Muscle layer of colon (tissue), 2 donors: ENCODE results near the gene SYT14.
"Not testable (repeated sequence)": the region's sequence is repeated elsewhere in the genome, so short reads cannot be mapped to it uniquely, and the experiment has no call there.

Experiments used
- H3K27ac ChIP-seq: one replicate; pipeline ENCODE4 v1.7.0; 2013; ENCODE audit warnings: low read depth, mild to moderate bottlenecking, low read length, moderate library complexity
- H3K27me3 ChIP-seq, 2 donors: one replicate each; pipeline ENCODE4 v1.7.0; 2013; ENCODE audit warnings: low read length in 2 of 2, mild to moderate bottlenecking in 2 of 2; ENCODE audit not compliant: insufficient read depth in 2 of 2, control insufficient read depth in 1 of 2
- H3K36me3 ChIP-seq: one replicate; pipeline ENCODE4 v1.7.0; 2013; ENCODE audit warnings: mild to moderate bottlenecking, low read length; ENCODE audit not compliant: insufficient read depth
- H3K4me1 ChIP-seq: one replicate; pipeline ENCODE4 v1.7.0; 2013; ENCODE audit warnings: mild to moderate bottlenecking, low read length; ENCODE audit not compliant: insufficient read depth
- H3K4me3 ChIP-seq, 2 donors: one replicate each; pipeline ENCODE4 v1.7.0; 2013; ENCODE audit warnings: low read length in 2 of 2, low read depth in 1 of 2, mild to moderate bottlenecking in 1 of 2, moderate library complexity in 1 of 2
- H3K9ac ChIP-seq: one replicate; pipeline ENCODE4 v1.7.0; 2013; ENCODE audit warnings: low read length
- H3K9me3 ChIP-seq: one replicate; pipeline ENCODE4 v1.7.0; 2013; ENCODE audit warnings: mild to moderate bottlenecking, low read length
- donor health status: abdominal sarcoma.
- donor health status: Adenocarcinoma of cecum.

The SYT14 gene

DNA sequence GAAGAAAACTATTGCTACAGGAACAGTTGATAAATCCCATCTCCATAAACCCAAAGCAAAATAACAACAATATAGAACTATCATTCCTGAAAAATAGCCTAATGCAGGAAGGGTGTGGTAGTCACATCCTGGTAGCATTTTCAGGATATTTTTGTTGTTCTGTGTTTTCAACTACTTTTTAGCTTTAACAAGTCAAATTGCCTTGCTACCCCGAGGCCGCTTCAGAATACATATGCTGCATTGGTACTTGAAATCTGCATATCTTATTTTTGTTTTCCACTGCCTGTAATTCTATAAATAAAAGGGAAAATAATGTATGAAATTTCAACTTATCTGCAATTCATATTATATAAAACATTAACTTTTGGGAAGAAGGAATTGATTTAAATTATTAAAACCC lies 36.8 kb upstream of the SYT14 start:
- Histone ChIP-seq H3K4me1 (no peaks in the 10 kb centered on the region), H3K27me3 (no peaks in the 10 kb centered on the region), H3K9me3 (no peaks in the 10 kb centered on the region), H3K4me3 (no peak overlapping the region), H3K9ac (no peak overlapping the region), H3K27ac (no peak overlapping the region), H3K36me3 (no peaks in the 10 kb centered on the region)

- not testable (repeated sequence) for H3K27ac ChIP-seq, H3K36me3 ChIP-seq, H3K9ac ChIP-seq, H3K4me3 ChIP-seq, H3K9me3 ChIP-seq, H3K27me3 ChIP-seq, H3K4me1 ChIP-seq
Measured at GRCh38 chr1:209904774-209905173, 33.2 kb upstream of the SYT14 start.

GRCh38 chr1:209911746-209912145 lies 26.3 kb upstream of the SYT14 start:
- H3K9me3 ChIP-seq: no peaks in the 10 kb centered on the region
- no peak overlapping the region for H3K27ac ChIP-seq
- H3K4me3 ChIP-seq: no peak overlapping the region
- no peaks in the 10 kb centered on the region for H3K36me3 ChIP-seq
- H3K27me3 ChIP-seq: no peaks in the 10 kb centered on the region
- H3K9ac ChIP-seq: no peak overlapping the region
- no peaks in the 10 kb centered on the region for H3K4me1 ChIP-seq

DNA sequence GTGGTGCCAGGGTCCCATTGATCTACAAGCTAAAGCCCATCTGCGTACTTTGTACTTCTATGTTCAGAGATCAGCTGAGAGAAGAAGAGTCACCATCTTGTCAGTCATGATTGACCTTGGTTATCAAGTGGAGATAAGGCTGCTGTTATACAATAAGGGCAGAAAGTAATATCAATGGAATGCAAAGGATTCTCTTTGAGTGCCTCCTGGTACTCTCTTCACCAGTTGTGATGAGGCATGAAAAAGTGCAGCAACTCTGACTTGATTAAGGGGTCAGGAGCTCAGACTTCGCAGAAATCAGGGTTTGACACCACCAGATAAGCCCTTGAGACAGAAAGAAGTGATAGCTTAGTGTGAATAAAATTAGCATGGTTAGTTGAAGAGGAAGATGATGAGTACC lies 25.7 kb upstream of the SYT14 start:
- no peaks in the 10 kb centered on the region for H3K36me3 ChIP-seq
- H3K9me3 ChIP-seq: no peaks in the 10 kb centered on the region
- H3K27ac ChIP-seq: no peak overlapping the region
- H3K4me3 ChIP-seq: no peak overlapping the region
- H3K4me1 ChIP-seq: no peaks in the 10 kb centered on the region
- H3K27me3 ChIP-seq: no peaks in the 10 kb centered on the region
- H3K9ac ChIP-seq: no peak overlapping the region

DNA sequence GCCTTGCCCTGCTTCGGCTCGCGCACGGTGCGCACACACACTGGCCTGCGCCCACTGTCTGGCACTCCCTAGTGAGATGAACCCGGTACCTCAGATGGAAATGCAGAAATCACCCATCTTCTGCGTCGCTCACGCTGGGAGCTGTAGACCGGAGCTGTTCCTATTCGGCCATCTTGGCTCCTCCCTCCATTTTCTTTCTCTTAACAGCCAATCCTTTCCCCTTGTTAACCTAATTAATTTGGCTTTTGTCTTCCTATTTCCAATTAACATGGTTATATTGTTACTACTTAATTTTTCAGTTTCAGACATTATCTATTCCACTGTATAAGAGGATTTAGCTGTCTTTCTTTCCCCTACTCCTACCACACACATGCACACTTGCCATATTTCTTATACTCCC lies 18.4 kb upstream of the SYT14 start:
- not testable (repeated sequence) for H3K27me3 ChIP-seq, H3K36me3 ChIP-seq, H3K4me1 ChIP-seq, H3K9ac ChIP-seq, H3K9me3 ChIP-seq, H3K27ac ChIP-seq, H3K4me3 ChIP-seq

DNA sequence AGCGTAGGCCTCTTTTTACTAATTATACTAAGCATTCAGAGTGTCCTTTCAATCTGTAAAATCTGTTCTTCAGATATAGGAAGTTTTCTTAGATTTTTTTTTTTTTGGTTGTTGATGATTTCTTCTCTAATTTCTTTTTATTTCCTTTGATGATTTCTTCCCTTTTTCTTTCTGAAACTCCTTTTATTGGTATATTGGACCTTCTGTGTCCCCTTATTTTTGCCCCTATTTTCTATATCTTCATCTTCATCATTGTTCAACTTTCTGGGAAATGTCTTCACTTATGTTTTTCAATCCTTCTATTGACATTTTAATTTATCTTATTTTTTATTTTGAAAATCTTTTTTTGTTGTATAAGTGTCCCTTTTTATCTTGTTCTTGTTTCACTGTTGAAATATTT lies 17.2 kb upstream of the SYT14 start:
- Histone ChIP-seq H3K27me3 (no peaks in the 10 kb centered on the region), H3K36me3 (no peaks in the 10 kb centered on the region), H3K9me3 (no peaks in the 10 kb centered on the region), H3K4me1 (no peaks in the 10 kb centered on the region), H3K9ac (no peak overlapping the region), H3K4me3 (no peak overlapping the region), H3K27ac (no peak overlapping the region)

GRCh38 chr1:209924390-209924789 lies 13.6 kb upstream of the SYT14 start:
- Histone ChIP-seq H3K4me1 (no peaks in the 10 kb centered on the region), H3K27me3 (no peaks in the 10 kb centered on the region), H3K9ac (no peak overlapping the region), H3K9me3 (no peaks in the 10 kb centered on the region), H3K27ac (no peak overlapping the region), H3K4me3 (no peak overlapping the region), H3K36me3 (no peaks in the 10 kb centered on the region)

GRCh38 chr1:209926045-209926444 lies 12.0 kb upstream of the SYT14 start:
- Histone ChIP-seq H3K9me3 (no peaks in the 10 kb centered on the region), H3K4me3 (no peak overlapping the region), H3K4me1 (no peaks in the 10 kb centered on the region), H3K9ac (no peak overlapping the region), H3K27ac (no peak overlapping the region), H3K36me3 (no peaks in the 10 kb centered on the region), H3K27me3 (no peaks in the 10 kb centered on the region)

GRCh38 chr1:209927466-209927865 lies 10.6 kb upstream of the SYT14 start:
- Histone ChIP-seq H3K27me3 (no peaks in the 10 kb centered on the region), H3K4me1 (no peaks in the 10 kb centered on the region), H3K4me3 (no peak overlapping the region), H3K9ac (no peak overlapping the region), H3K36me3 (no peaks in the 10 kb centered on the region), H3K27ac (no peak overlapping the region), H3K9me3 (no peaks in the 10 kb centered on the region)

DNA sequence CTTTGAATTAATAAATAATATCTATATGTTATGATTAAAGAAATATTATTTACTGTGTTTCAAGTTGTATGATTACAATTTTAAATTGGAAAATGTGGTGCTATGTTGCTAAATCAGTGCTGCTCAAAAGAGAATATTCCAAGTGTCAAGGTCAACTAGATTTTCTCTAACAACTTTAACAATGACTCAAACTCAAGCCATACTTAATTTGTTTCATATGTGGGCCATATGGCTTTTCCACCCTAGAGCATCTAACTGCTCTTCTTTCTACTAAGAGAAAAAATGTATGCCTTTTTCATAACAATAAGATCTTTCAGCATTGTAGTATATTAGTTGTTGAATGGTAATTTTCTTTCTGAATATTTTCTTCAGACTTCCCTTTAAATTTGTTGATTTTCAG lies 8.3 kb upstream of the SYT14 start:
- H3K9me3 ChIP-seq: no peaks in the 10 kb centered on the region
- H3K9ac ChIP-seq: no peak overlapping the region
- H3K4me1 ChIP-seq: no peaks in the 10 kb centered on the region
- H3K36me3 ChIP-seq: no peaks in the 10 kb centered on the region
- no peak overlapping the region for H3K4me3 ChIP-seq
- no peaks in the 10 kb centered on the region for H3K27me3 ChIP-seq
- H3K27ac ChIP-seq: no peak overlapping the region

GRCh38 chr1:209931141-209931540 lies 6.9 kb upstream of the SYT14 start:
- H3K36me3 ChIP-seq: no peaks in the 10 kb centered on the region
- no peak overlapping the region for H3K4me3 ChIP-seq
- no peaks in the 10 kb centered on the region for H3K9me3 ChIP-seq
- no peaks in the 10 kb centered on the region for H3K27me3 ChIP-seq
- no peak overlapping the region for H3K9ac ChIP-seq
- no peak overlapping the region for H3K27ac ChIP-seq
- H3K4me1 ChIP-seq: no peaks in the 10 kb centered on the region

GRCh38 chr1:209936125-209936524 lies 1.9 kb upstream of the SYT14 start:
- H3K27me3 ChIP-seq: peaks cover 0 to 17% of the 10 kb centered on the region in 2 donors

More at GRCh38 chr1:209936125-209936524, 1.9 kb upstream of the SYT14 start:
- no peak overlapping the region for H3K27ac ChIP-seq
- no peaks in the 10 kb centered on the region for H3K36me3 ChIP-seq
- no peaks in the 10 kb centered on the region for H3K9me3 ChIP-seq
- no peak overlapping the region for H3K9ac ChIP-seq
- no peak overlapping the region for H3K4me3 ChIP-seq
- no peaks in the 10 kb centered on the region for H3K4me1 ChIP-seq
